SK-N-SH (cell line): ENCODE results near the gene LIN7A. TPM values are rescaled to one million over a fixed set of nuclear protein-coding genes. Genes with fewer than 3 reads are reported as not detected.

ENCODE experiments used
- CTCF ChIA-PET: fragments of 300-600, 350-600 bp; formaldehyde crosslinking; extraction: SDS; loops from one replicate; lab custom pipeline; 2021; lab: Yijun Ruan, JAX
- POLR2A ChIA-PET: fragments of 350-600 bp; sonication (Branson Sonifier 250); formaldehyde crosslinking; extraction: SDS; loops from one replicate; lab custom pipeline; 2020; ENCODE audit warnings: antibody characterized with exemption, inconsistent platforms; lab: Yijun Ruan, JAX
- DNase-seq: peaks from one replicate; pipeline ENCODE4 v3.0.0; 2012
- H2AFZ ChIP-seq: fragments of 200-600 bp; sonication (generic); 2 replicates; pipeline ENCODE4 v1.8.1; 2016; ENCODE audit warnings: antibody characterized with exemption, mild to moderate bottlenecking, low read depth
- H3F3A ChIP-seq: fragments of 200-600 bp; sonication (generic); replicated peaks from 2 replicates; pipeline ENCODE3; 2016; ENCODE audit warnings: antibody characterized with exemption, mild to moderate bottlenecking; ENCODE audit not compliant: insufficient read depth
- H3K27ac ChIP-seq, 2 experiments: fragments of 200-500 bp in 1 of 2; fragments of 200-600 bp in 1 of 2; sonication (Bioruptor generic) in 1 of 2; sonication (generic), shearing (Covaris generic) in 1 of 2; 2 replicates each; pipeline versions ENCODE4 v1.5.1 to v1.6.1; 2014 to 2016; ENCODE audit warnings: low read depth in 2 of 2, inconsistent platforms in 1 of 2, low read length in 1 of 2, mild to moderate bottlenecking in 1 of 2, mixed read lengths in 1 of 2
- H3K27me3 ChIP-seq: fragments of 200-600 bp; sonication (generic), shearing (Covaris generic); 2 replicates; pipeline ENCODE4 v1.6.1; 2016; ENCODE audit warnings: mixed run types; ENCODE audit not compliant: insufficient read depth
- H3K36me3 ChIP-seq, 2 experiments: fragments of 200-500 bp in 1 of 2; fragments of 200-600 bp in 1 of 2; sonication (Bioruptor generic) in 1 of 2; sonication (generic) in 1 of 2; replicated peaks in 1 of 2; 2 replicates each; pipeline versions ENCODE3 to v1.5.1; 2014 to 2016; ENCODE audit warnings: low read length in 1 of 2, mild to moderate bottlenecking in 1 of 2; ENCODE audit not compliant: insufficient read depth in 2 of 2, control insufficient read depth in 1 of 2
- H3K4me1 ChIP-seq, 2 experiments: fragments of 200-500 bp in 1 of 2; fragments of 200-600 bp in 1 of 2; sonication (Bioruptor generic) in 1 of 2; sonication (generic), shearing (Covaris generic) in 1 of 2; 2 replicates each; pipeline versions ENCODE4 v1.5.1 to v1.6.1; 2014 to 2016; ENCODE audit warnings: low read depth in 1 of 2, low read length in 1 of 2, mixed run types in 1 of 2; ENCODE audit not compliant: insufficient read depth in 2 of 2, control insufficient read depth in 1 of 2
- H3K4me2 ChIP-seq: fragments of 200-600 bp; sonication (generic), shearing (Covaris generic); 2 replicates; pipeline ENCODE4 v1.6.1; 2017; ENCODE audit warnings: mixed run types
- H3K4me3 ChIP-seq, 2 experiments: fragments of 200-500 bp in 1 of 2; fragments of 200-600 bp in 1 of 2; sonication (Bioruptor generic) in 1 of 2; sonication (generic), shearing (Covaris generic) in 1 of 2; 2 replicates each; pipeline versions ENCODE4 v1.5.1 to v1.8.1; 2014 to 2016; ENCODE audit warnings: low read depth in 2 of 2, inconsistent platforms in 1 of 2, low read length in 1 of 2, mild to moderate bottlenecking in 1 of 2, mixed read lengths in 1 of 2, moderate library complexity in 1 of 2
- H3K79me2 ChIP-seq: fragments of 200-600 bp; sonication (generic); 2 replicates; pipeline ENCODE4 v1.8.1; 2017; ENCODE audit warnings: mild to moderate bottlenecking; ENCODE audit not compliant: insufficient read depth
- H3K9ac ChIP-seq: fragments of 200-600 bp; sonication (generic); 2 replicates; pipeline ENCODE4 v1.6.1; 2017; ENCODE audit warnings: mixed run types
- H3K9me2 ChIP-seq: fragments of 200-600 bp; sonication (generic); 2 replicates; pipeline ENCODE4 v1.6.1; 2017; ENCODE audit warnings: mixed run types
- H3K9me3 ChIP-seq: fragments of 200-600 bp; sonication (generic); 2 replicates; pipeline ENCODE4 v1.6.1; 2017; ENCODE audit warnings: mixed run types, mild to moderate bottlenecking, moderate library complexity
- H4K20me1 ChIP-seq: fragments of 200-600 bp; sonication (generic); 2 replicates; pipeline ENCODE4 v1.6.1; 2017; ENCODE audit warnings: mild to moderate bottlenecking, mixed run types; ENCODE audit not compliant: insufficient read depth
- FOSL2 ChIP-seq: IDR thresholded peaks from 2 replicates; pipeline ENCODE4 v1.4.0; 2012; ENCODE audit warnings: low read depth, mild to moderate bottlenecking, moderate library complexity, borderline replicate concordance
- FOXJ3 ChIP-seq: sonication (generic); formaldehyde crosslinking; IDR thresholded peaks from 2 replicates; pipeline ENCODE4 v1.5.1; 2020; ENCODE audit warnings: mild to moderate bottlenecking, missing genetic modification reagents
- FOXM1 ChIP-seq: IDR thresholded peaks from 2 replicates; pipeline ENCODE4 v1.4.0; 2012; ENCODE audit warnings: low read depth, mild to moderate bottlenecking
- GABPA ChIP-seq: IDR thresholded peaks from 2 replicates; pipeline ENCODE4 v1.4.0; 2012; ENCODE audit warnings: low read depth, mild to moderate bottlenecking
- JUND ChIP-seq: IDR thresholded peaks from 2 replicates; pipeline ENCODE4 v1.4.0; 2012
- NFIC ChIP-seq: IDR thresholded peaks from 2 replicates; pipeline ENCODE4 v1.4.0; 2012; ENCODE audit warnings: borderline replicate concordance
- RCOR1 ChIP-seq: fragments of 150-350 bp; IDR thresholded peaks from 2 replicates; pipeline ENCODE4 v1.6.1; 2017; ENCODE audit warnings: antibody characterized with exemption, low read length
- TAF1 ChIP-seq: IDR thresholded peaks from 2 replicates; pipeline ENCODE4 v1.6.1; 2012; ENCODE audit warnings: low read depth, mild to moderate bottlenecking, low read length, moderate library complexity, borderline replicate concordance
- USF1 ChIP-seq: IDR thresholded peaks from 2 replicates; pipeline ENCODE4 v1.4.0; 2012; ENCODE audit warnings: low read depth, borderline replicate concordance
- WGBS: methylation state at CpG from one replicate; pipeline ENCODE4 v1.1.6; 2017; ENCODE audit warnings: low lambda C conversion rate; 5-methylcytosine and 5-hydroxymethylcytosine counted together
- polyA plus RNA-seq, 3 experiments: library from polyadenylated mRNA; depleted of rRNA; stranded (reverse); fragments of >200 nt; gene quantifications; 2 replicates each; pipeline ENCODE4 v1.2.3, GENCODE V29; 2012
- TF ChIP-seq, protein P1 (sequence below): IDR thresholded peaks from 2 replicates; pipeline ENCODE4 v1.6.1; 2012; ENCODE audit warnings: mild to moderate bottlenecking, low read depth, low read length, moderate library complexity
- TF ChIP-seq, protein P2 (sequence below): fragments of 150-350 bp; IDR thresholded peaks from 2 replicates; pipeline ENCODE4 v1.6.1; 2017; ENCODE audit warnings: antibody characterized with exemption, low read length, low read depth, borderline replicate concordance

Gene LIN7A
- polyA plus RNA-seq, 1 of the 3 experiments (the other 2 are of a cell fraction): not detected

GRCh38 chr12:80807640-80808288 lies 130.0 kb downstream of the LIN7A start (continued):
- TF ChIP-seq, protein P1, sequence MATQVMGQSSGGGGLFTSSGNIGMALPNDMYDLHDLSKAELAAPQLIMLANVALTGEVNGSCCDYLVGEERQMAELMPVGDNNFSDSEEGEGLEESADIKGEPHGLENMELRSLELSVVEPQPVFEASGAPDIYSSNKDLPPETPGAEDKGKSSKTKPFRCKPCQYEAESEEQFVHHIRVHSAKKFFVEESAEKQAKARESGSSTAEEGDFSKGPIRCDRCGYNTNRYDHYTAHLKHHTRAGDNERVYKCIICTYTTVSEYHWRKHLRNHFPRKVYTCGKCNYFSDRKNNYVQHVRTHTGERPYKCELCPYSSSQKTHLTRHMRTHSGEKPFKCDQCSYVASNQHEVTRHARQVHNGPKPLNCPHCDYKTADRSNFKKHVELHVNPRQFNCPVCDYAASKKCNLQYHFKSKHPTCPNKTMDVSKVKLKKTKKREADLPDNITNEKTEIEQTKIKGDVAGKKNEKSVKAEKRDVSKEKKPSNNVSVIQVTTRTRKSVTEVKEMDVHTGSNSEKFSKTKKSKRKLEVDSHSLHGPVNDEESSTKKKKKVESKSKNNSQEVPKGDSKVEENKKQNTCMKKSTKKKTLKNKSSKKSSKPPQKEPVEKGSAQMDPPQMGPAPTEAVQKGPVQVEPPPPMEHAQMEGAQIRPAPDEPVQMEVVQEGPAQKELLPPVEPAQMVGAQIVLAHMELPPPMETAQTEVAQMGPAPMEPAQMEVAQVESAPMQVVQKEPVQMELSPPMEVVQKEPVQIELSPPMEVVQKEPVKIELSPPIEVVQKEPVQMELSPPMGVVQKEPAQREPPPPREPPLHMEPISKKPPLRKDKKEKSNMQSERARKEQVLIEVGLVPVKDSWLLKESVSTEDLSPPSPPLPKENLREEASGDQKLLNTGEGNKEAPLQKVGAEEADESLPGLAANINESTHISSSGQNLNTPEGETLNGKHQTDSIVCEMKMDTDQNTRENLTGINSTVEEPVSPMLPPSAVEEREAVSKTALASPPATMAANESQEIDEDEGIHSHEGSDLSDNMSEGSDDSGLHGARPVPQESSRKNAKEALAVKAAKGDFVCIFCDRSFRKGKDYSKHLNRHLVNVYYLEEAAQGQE: no peak
- TF ChIP-seq RCOR1: no peak
- TF ChIP-seq FOXJ3: no peak
- no peak for TF ChIP-seq FOXM1
- TF ChIP-seq NFIC: no peak
- TF ChIP-seq GABPA: no peak

DNA sequence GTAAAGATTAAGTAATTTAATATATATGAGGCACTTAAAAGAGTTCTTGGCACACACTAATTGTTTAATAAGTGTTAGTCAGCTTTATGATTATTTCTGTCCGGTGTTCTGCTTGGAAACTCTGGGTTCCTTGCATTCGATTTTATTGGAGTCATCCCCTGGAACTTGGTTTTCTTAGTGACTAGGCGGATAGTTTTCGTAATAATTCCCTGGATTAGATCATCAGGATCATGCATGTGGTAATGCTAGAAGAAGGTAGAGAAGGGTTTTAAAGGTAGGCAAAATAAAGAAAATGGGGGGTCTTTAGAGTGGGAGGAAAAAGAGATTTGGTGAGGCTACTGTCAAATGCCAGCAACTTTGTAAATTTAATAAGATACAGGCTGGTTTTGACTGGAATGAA lies 132.6 kb downstream of the LIN7A start:
- Histone ChIP-seq H3K27me3 (peaks cover 18% of the 10 kb centered on the region; the same call in 1 of the 2 replicates), H4K20me1 (no peaks in the 10 kb centered on the region), H3K9ac (no peak overlapping the region), H3K9me3 (no peaks in the 10 kb centered on the region), H3K36me3 (no peaks in the 10 kb centered on the region), H3K4me1 (no peaks in the 10 kb centered on the region), H3K4me2 (no peak overlapping the region), H3K4me3 (no peak overlapping the region), H3K27ac (no peak overlapping the region), H3K79me2 (no peaks in the 10 kb centered on the region), H2AFZ (no peak overlapping the region), H3K9me2 (0 out of 2 replicates have a peak, but pooled peaks cover 4% of the 10 kb centered on the region), H3F3A (no peaks in the 10 kb centered on the region)
- WGBS: 13% methylated on average over 4 of the region's 4 CpGs
- CTCF ChIA-PET: interaction anchor here (1.8 kb wide), 1 partner anchor 32 kb away, joined by 4 read pairs; no protein-coding TSS in a partner anchor
- TF ChIP-seq, protein P2, sequence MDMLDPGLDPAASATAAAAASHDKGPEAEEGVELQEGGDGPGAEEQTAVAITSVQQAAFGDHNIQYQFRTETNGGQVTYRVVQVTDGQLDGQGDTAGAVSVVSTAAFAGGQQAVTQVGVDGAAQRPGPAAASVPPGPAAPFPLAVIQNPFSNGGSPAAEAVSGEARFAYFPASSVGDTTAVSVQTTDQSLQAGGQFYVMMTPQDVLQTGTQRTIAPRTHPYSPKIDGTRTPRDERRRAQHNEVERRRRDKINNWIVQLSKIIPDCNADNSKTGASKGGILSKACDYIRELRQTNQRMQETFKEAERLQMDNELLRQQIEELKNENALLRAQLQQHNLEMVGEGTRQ: no peak
- TF ChIP-seq USF1: no peak
- TF ChIP-seq FOSL2: no peak
- no peak for TF ChIP-seq JUND
- TF ChIP-seq TAF1: no peak
- POLR2A ChIA-PET: no interaction called here
- no peak for DNase-seq
